ENCODE results near the gene UBL5. TPM values are rescaled to one million over a fixed set of nuclear protein-coding genes. Genes with fewer than 3 reads are reported as not detected.

The UBL5 gene
- total RNA-seq, 1 donor from 2014 or later: 258 TPM

DNA sequence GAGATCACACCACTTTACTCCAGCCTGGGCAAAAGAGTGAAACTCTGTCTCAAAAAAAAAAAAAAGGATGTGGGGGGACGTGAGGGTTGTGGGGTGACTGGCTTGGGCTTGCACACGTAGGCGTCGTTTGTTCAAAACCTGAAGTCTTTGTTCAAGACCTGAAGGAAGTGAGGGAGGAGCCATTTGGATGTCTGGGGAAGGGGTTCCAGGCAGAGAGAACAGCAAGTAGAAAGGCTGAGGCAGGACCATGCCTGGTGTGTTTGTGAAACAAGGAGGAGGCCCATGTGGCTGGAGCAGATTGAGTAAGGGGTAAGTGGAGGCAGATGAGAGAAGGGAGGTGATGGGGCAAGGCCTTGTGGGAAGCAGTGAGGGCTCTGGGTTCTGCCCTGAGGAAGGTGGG is 35.2 kb downstream of the UBL5 start:
- no peaks in the 10 kb centered on the region for H3K27me3 Mint-ChIP-seq (ENCODE audit: unreplicated experiment)

GRCh38 chr19:9863759-9864158 is 36.0 kb downstream of the UBL5 start:
- DNase-seq (ENCODE audit: extremely low spot score, unreplicated experiment): no peak
- TF ChIP-seq, protein P1, sequence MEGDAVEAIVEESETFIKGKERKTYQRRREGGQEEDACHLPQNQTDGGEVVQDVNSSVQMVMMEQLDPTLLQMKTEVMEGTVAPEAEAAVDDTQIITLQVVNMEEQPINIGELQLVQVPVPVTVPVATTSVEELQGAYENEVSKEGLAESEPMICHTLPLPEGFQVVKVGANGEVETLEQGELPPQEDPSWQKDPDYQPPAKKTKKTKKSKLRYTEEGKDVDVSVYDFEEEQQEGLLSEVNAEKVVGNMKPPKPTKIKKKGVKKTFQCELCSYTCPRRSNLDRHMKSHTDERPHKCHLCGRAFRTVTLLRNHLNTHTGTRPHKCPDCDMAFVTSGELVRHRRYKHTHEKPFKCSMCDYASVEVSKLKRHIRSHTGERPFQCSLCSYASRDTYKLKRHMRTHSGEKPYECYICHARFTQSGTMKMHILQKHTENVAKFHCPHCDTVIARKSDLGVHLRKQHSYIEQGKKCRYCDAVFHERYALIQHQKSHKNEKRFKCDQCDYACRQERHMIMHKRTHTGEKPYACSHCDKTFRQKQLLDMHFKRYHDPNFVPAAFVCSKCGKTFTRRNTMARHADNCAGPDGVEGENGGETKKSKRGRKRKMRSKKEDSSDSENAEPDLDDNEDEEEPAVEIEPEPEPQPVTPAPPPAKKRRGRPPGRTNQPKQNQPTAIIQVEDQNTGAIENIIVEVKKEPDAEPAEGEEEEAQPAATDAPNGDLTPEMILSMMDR (IDR thresholded peaks at IDR 0.05): no peak
- H3K27ac Mint-ChIP-seq (ENCODE audit: unreplicated experiment): no peak overlapping the region
- H3K36me3 Mint-ChIP-seq (ENCODE audit: unreplicated experiment): peaks cover 11% of the 10 kb centered on the region
- no peaks in the 10 kb centered on the region for H3K4me1 Mint-ChIP-seq (ENCODE audit: unreplicated experiment)
- H3K4me3 Mint-ChIP-seq (ENCODE audit: unreplicated experiment): no peak overlapping the region
- H3K9me3 Mint-ChIP-seq (ENCODE audit: unreplicated experiment): no peaks in the 10 kb centered on the region
- no peaks in the 10 kb centered on the region for H3K27me3 Mint-ChIP-seq (ENCODE audit: unreplicated experiment)

More for the DNA sequence above, 35.2 kb downstream of the UBL5 start:
- no peak for DNase-seq (ENCODE audit: extremely low spot score, unreplicated experiment)
- no peak overlapping the region for H3K4me3 Mint-ChIP-seq (ENCODE audit: unreplicated experiment)
- no peaks in the 10 kb centered on the region for H3K4me1 Mint-ChIP-seq (ENCODE audit: unreplicated experiment)
- TF ChIP-seq, protein P1 (IDR thresholded peaks at IDR 0.05): no peak
- peaks cover 14% of the 10 kb centered on the region for H3K36me3 Mint-ChIP-seq (ENCODE audit: unreplicated experiment)
- no peak overlapping the region for H3K27ac Mint-ChIP-seq (ENCODE audit: unreplicated experiment)
- no peaks in the 10 kb centered on the region for H3K9me3 Mint-ChIP-seq (ENCODE audit: unreplicated experiment)

DNA sequence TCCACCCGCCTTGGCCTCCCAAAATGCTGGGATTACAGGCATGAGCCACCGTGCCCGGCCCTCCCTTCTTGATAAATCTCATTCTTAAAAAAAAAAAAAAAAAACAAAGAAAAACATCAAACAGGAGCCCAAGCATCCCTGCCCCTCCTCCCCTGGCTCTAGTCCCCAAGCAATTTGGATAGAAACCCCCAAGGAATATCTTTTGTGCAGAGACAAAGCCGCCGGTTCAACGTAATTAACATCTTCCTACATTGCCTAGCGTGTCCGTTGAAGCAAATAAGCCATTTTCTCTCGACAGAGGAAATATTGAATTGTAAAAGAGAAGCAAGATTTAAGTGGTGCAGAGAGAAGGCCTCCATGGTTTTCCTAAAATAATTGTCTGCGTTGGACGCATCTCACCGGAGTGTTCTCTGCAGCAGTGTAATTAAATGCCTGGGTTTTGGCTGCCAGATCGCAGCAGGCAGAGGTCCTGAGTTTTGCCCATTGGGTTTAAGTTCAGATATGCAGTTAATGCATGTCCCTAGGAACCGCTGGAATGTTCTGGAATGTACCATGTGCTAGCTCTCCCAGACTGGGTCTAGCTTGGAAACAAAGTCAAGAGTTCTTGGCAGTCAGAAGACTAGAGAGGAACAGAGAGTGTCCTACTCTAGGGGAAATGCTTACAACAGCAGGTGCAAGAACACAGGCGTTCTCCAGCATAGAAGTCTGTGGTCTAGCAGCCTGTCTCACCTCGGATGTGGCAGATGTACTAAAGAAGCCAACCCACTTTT is 38.2 kb downstream of the UBL5 start:
- H3K4me3 Mint-ChIP-seq (ENCODE audit: unreplicated experiment): no peak overlapping the region
- H3K9me3 Mint-ChIP-seq (ENCODE audit: unreplicated experiment): no peaks in the 10 kb centered on the region
- H3K27me3 Mint-ChIP-seq (ENCODE audit: unreplicated experiment): no peaks in the 10 kb centered on the region
- H3K4me1 Mint-ChIP-seq (ENCODE audit: unreplicated experiment): no peaks in the 10 kb centered on the region
- H3K36me3 Mint-ChIP-seq (ENCODE audit: unreplicated experiment): peaks cover 3% of the 10 kb centered on the region
- H3K27ac Mint-ChIP-seq (ENCODE audit: unreplicated experiment): no peak overlapping the region
- TF ChIP-seq, protein P1 (IDR thresholded peaks at IDR 0.05): no peak
- no peak for DNase-seq (ENCODE audit: extremely low spot score, unreplicated experiment)

GRCh38 chr19:9868983-9869617 is 41.4 kb downstream of the UBL5 start:
- TF ChIP-seq, protein P1 (IDR thresholded peaks at IDR 0.05): no peak
- Mint-ChIP-seq H3K27me3 (ENCODE audit: unreplicated experiment) (no peaks in the 10 kb centered on the region), H3K4me1 (ENCODE audit: unreplicated experiment) (no peaks in the 10 kb centered on the region)

GRCh38 chr19:9871626-9872338 is 44.1 kb downstream of the UBL5 start:
- no peaks in the 10 kb centered on the region for H3K4me1 Mint-ChIP-seq (ENCODE audit: unreplicated experiment)
- H3K36me3 Mint-ChIP-seq (ENCODE audit: unreplicated experiment): peaks cover 8% of the 10 kb centered on the region
- no peaks in the 10 kb centered on the region for H3K27me3 Mint-ChIP-seq (ENCODE audit: unreplicated experiment)
- DNase-seq (ENCODE audit: extremely low spot score, unreplicated experiment): no peak
- TF ChIP-seq, protein P1 (IDR thresholded peaks at IDR 0.05): no peak
- H3K9me3 Mint-ChIP-seq (ENCODE audit: unreplicated experiment): no peaks in the 10 kb centered on the region
- no peak overlapping the region for H3K4me3 Mint-ChIP-seq (ENCODE audit: unreplicated experiment)
- H3K27ac Mint-ChIP-seq (ENCODE audit: unreplicated experiment): no peak overlapping the region

More at GRCh38 chr19:9868983-9869617, 41.4 kb downstream of the UBL5 start:
- H3K9me3 Mint-ChIP-seq (ENCODE audit: unreplicated experiment): no peaks in the 10 kb centered on the region
- H3K4me3 Mint-ChIP-seq (ENCODE audit: unreplicated experiment): no peak overlapping the region
- H3K36me3 Mint-ChIP-seq (ENCODE audit: unreplicated experiment): peaks cover 6% of the 10 kb centered on the region
- no peak for DNase-seq (ENCODE audit: extremely low spot score, unreplicated experiment)
- H3K27ac Mint-ChIP-seq (ENCODE audit: unreplicated experiment): no peak overlapping the region

Measured in osteocyte (in vitro differentiated cells).